Measurements from ENCODE around the gene PNRC2. TPM values are rescaled to one million over a fixed set of nuclear protein-coding genes. Genes with fewer than 3 reads are reported as not detected.

The PNRC2 gene
- total and polyA plus RNA-seq, 2 of the 13 experiments (the other 11 are each of a cell fraction or from before 2014, with no cell fraction given) = 74.9 to 97.5 TPM

GRCh38 chr1:23923592-23924499 is 35.8 kb upstream of the PNRC2 start:
- Histone ChIP-seq H3K36me3 (replicated peaks in 1 of 2; ENCODE audit: control insufficient read depth in 1 of 2, insufficient read depth in 2 of 2, low read length in 2 of 2) (no peaks in the 10 kb centered on the region), H3K9ac (ENCODE audit: insufficient read depth, low read depth, low read length) (no peak overlapping the region), H3K27me3 (ENCODE audit: control insufficient read depth in 1 of 2, insufficient read depth in 2 of 2, low read length in 2 of 2) (peaks cover 0 to 14% of the 10 kb centered on the region in 2 experiments; a peak in 3 of 5 replicates), H4K20me1 (ENCODE audit: insufficient read depth, low read length) (no peaks in the 10 kb centered on the region), H3K27ac (ENCODE audit: extremely low read length, insufficient read depth, low read length) (no peak overlapping the region), H3K4me3 (replicated peaks in 1 of 3; ENCODE audit: insufficient read depth in 1 of 3, low read depth in 2 of 3, low read length in 3 of 3) (no peak overlapping the region), H3K4me2 (ENCODE audit: low read depth, low read length) (no peak overlapping the region), H2AFZ (ENCODE audit: low read length) (no peak overlapping the region), H3K9me3 (ENCODE audit: low read length) (no peaks in the 10 kb centered on the region), H3K4me1 (ENCODE audit: insufficient read depth, low read length) (peaks cover 28% of the 10 kb centered on the region), H3K79me2 (ENCODE audit: insufficient read depth, low read length) (no peaks in the 10 kb centered on the region)
- in situ Hi-C loops (cut with HindIII; ENCODE audit: extremely low pct_ligation_motif_present, low pct_unique_long_range_greater_than_20kb) = no loop called here
- ATAC-seq = no peak
- DNase-seq (ENCODE audit: low spot score) = no peak
- ChIA-PET CTCF (ENCODE audit: low intra/inter-chr PET ratio, low total read pairs) (no interaction called here), POLR2A (no interaction called here)
- intact Hi-C loops (cut with micrococcal nuclease; ENCODE audit: unreplicated experiment) = no loop called here
- no peak for FAIRE-seq
- TF ChIP-seq THAP8 (CRISPR knock-in tag; IDR thresholded peaks at IDR 0.05; ENCODE audit: borderline replicate concordance) = no peak
- BruUV-seq (replicated peaks) = no TSS peak
- WGBS (ENCODE audit: low lambda C conversion rate) = 5% methylated on average over 8 of the region's 8 CpGs

DNA sequence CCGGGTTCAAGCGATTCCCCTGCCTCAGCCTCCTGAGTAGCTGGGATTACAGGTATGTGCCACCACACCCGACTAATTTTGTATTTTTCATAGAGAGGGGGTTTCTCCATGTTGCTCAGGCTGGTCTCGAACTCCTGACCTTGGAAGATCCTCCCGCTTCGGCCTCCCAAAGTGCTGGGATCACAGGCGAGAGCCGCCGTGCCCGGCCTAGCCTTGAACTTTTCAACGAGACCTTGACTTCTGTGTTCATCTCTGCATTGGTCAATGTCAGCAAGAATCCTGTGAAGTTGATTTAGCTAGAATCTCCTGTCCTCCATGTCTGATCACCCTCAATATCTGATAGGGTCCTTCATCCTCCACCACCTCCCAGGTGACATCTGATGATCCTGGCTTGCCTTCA is 35.0 kb upstream of the PNRC2 start:
- POLR2A ChIA-PET = no interaction called here
- intact Hi-C loops (cut with micrococcal nuclease; ENCODE audit: unreplicated experiment) = no loop called here
- WGBS (ENCODE audit: low lambda C conversion rate) = 15% methylated on average over 11 of the region's 11 CpGs
- H3K36me3 ChIP-seq (replicated peaks in 1 of 2; ENCODE audit: control insufficient read depth in 1 of 2, insufficient read depth in 2 of 2, low read length in 2 of 2) = no peaks in the 10 kb centered on the region
- H3K9ac ChIP-seq (ENCODE audit: insufficient read depth, low read depth, low read length) = no peak overlapping the region
- H2AFZ ChIP-seq (ENCODE audit: low read length) = no peak overlapping the region
- no peak overlapping the region for H3K4me2 ChIP-seq (ENCODE audit: low read depth, low read length)
- no peaks in the 10 kb centered on the region for H3K79me2 ChIP-seq (ENCODE audit: insufficient read depth, low read length)
- peaks cover 26% of the 10 kb centered on the region for H3K4me1 ChIP-seq (ENCODE audit: insufficient read depth, low read length)
- H3K9me3 ChIP-seq (ENCODE audit: low read length) = no peaks in the 10 kb centered on the region
- BruUV-seq (replicated peaks) = no TSS peak
- H3K27me3 ChIP-seq (ENCODE audit: control insufficient read depth in 1 of 2, insufficient read depth in 2 of 2, low read length in 2 of 2) = peaks cover 0 to 14% of the 10 kb centered on the region in 2 experiments; a peak in 3 of 5 replicates
- H4K20me1 ChIP-seq (ENCODE audit: insufficient read depth, low read length) = no peaks in the 10 kb centered on the region
- no peak for FAIRE-seq
- TF ChIP-seq MAFF (IDR thresholded peaks at IDR 0.05; ENCODE audit: low read depth, low read length) = no peak
- TF ChIP-seq ZNF143 (CRISPR knock-in tag; IDR thresholded peaks at IDR 0.05) = no peak
- TF ChIP-seq RARA (CRISPR knock-in tag; IDR thresholded peaks at IDR 0.05) = peak; percentile 75
- TF ChIP-seq, protein P1, sequence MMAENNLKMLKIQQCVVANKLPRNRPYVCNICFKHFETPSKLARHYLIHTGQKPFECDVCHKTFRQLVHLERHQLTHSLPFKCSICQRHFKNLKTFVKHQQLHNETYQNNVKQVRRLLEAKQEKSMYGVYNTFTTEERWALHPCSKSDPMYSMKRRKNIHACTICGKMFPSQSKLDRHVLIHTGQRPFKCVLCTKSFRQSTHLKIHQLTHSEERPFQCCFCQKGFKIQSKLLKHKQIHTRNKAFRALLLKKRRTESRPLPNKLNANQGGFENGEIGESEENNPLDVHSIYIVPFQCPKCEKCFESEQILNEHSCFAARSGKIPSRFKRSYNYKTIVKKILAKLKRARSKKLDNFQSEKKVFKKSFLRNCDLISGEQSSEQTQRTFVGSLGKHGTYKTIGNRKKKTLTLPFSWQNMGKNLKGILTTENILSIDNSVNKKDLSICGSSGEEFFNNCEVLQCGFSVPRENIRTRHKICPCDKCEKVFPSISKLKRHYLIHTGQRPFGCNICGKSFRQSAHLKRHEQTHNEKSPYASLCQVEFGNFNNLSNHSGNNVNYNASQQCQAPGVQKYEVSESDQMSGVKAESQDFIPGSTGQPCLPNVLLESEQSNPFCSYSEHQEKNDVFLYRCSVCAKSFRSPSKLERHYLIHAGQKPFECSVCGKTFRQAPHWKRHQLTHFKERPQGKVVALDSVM (CRISPR knock-in tag; IDR thresholded peaks at IDR 0.05) = peak; percentile 38; the same call in 1 of the 2 replicates
- TF ChIP-seq RXRA (CRISPR knock-in tag; IDR thresholded peaks at IDR 0.05) = peak; percentile 57; the same call in 1 of the 2 replicates
- no peak for ATAC-seq
- in situ Hi-C loops (cut with HindIII; ENCODE audit: extremely low pct_ligation_motif_present, low pct_unique_long_range_greater_than_20kb) = no loop called here
- DNase-seq (ENCODE audit: low spot score) = no peak
- H3K4me3 ChIP-seq (replicated peaks in 1 of 3; ENCODE audit: insufficient read depth in 1 of 3, low read depth in 2 of 3, low read length in 3 of 3) = no peak overlapping the region
- no peak overlapping the region for H3K27ac ChIP-seq (ENCODE audit: extremely low read length, insufficient read depth, low read length)
- CTCF ChIA-PET (ENCODE audit: low intra/inter-chr PET ratio, low total read pairs) = no interaction called here
